Measurements from ENCODE around the gene KRT74. TPM values are rescaled to one million over a fixed set of nuclear protein-coding genes. Genes with fewer than 3 reads are reported as not detected.
A peak's percentile ranks its signal among the peaks of the same experiment; 100 is the strongest.
"Not testable (repeated sequence)": the region's sequence is repeated elsewhere in the genome, so short reads cannot be mapped to it uniquely, and the experiment has no call there.

Gene KRT74
- total RNA-seq, 1 experiment from 2014 or later, result not detected

GRCh38 chr12:52594237-52594636 lies 20.6 kb upstream of the KRT74 start:
- not testable (repeated sequence) for DNase-seq (ENCODE audit: low read depth in 1 of 2, low spot score in 2 of 2); H3K27ac ChIP-seq; H3K9me3 ChIP-seq (replicated peaks); H3K4me3 ChIP-seq; H3K36me3 ChIP-seq; H3K4me1 ChIP-seq (replicated peaks)
- peaks cover 37% of the 10 kb centered on the region for H3K27me3 ChIP-seq (replicated peaks)

GRCh38 chr12:52591521-52591920 lies 17.9 kb upstream of the KRT74 start:
- Histone ChIP-seq H3K36me3 (no peaks in the 10 kb centered on the region), H3K27ac (no peak overlapping the region), H3K4me3 (no peak overlapping the region), H3K4me1 (replicated peaks) (no peaks in the 10 kb centered on the region), H3K9me3 (replicated peaks) (no peaks in the 10 kb centered on the region), H3K27me3 (replicated peaks) (peaks cover 15% of the 10 kb centered on the region)
- DNase-seq (ENCODE audit: low read depth in 1 of 2, low spot score in 2 of 2), result no peak

- no peak overlapping the region for H3K27ac ChIP-seq
- H3K27me3 ChIP-seq (replicated peaks), result peaks cover 5% of the 10 kb centered on the region
- no peaks in the 10 kb centered on the region for H3K36me3 ChIP-seq
- H3K4me1 ChIP-seq (replicated peaks), result no peaks in the 10 kb centered on the region
- H3K9me3 ChIP-seq (replicated peaks), result no peaks in the 10 kb centered on the region
- no peak overlapping the region for H3K4me3 ChIP-seq
- DNase-seq (ENCODE audit: low read depth in 1 of 2, low spot score in 2 of 2), result no peak
These were observed 16.4 kb upstream of the KRT74 start for GRCh38 chr12:52590021-52590420.

- no peaks in the 10 kb centered on the region for H3K36me3 ChIP-seq
- H3K4me1 ChIP-seq (replicated peaks), result no peaks in the 10 kb centered on the region
- H3K4me3 ChIP-seq, result no peak overlapping the region
- H3K27me3 ChIP-seq (replicated peaks), result peaks cover 5% of the 10 kb centered on the region
- H3K27ac ChIP-seq, result no peak overlapping the region
- no peak for DNase-seq (ENCODE audit: low read depth in 1 of 2, low spot score in 2 of 2)
- no peaks in the 10 kb centered on the region for H3K9me3 ChIP-seq (replicated peaks)
These were observed 13.9 kb upstream of the KRT74 start for GRCh38 chr12:52587563-52587962.

- Histone ChIP-seq H3K27ac (no peak overlapping the region), H3K27me3 (replicated peaks) (peaks cover 12% of the 10 kb centered on the region), H3K4me1 (replicated peaks) (no peaks in the 10 kb centered on the region), H3K36me3 (no peaks in the 10 kb centered on the region), H3K4me3 (no peak overlapping the region), H3K9me3 (replicated peaks) (no peaks in the 10 kb centered on the region)
- no peak for DNase-seq (ENCODE audit: low read depth in 1 of 2, low spot score in 2 of 2)
These were observed 12.3 kb upstream of the KRT74 start for GRCh38 chr12:52585946-52586345.

GRCh38 chr12:52585066-52585465 lies 11.4 kb upstream of the KRT74 start:
- H3K4me1 ChIP-seq (replicated peaks), result no peaks in the 10 kb centered on the region
- H3K27me3 ChIP-seq (replicated peaks), result peaks cover 20% of the 10 kb centered on the region
- no peaks in the 10 kb centered on the region for H3K9me3 ChIP-seq (replicated peaks)
- H3K27ac ChIP-seq, result no peak overlapping the region
- no peak overlapping the region for H3K4me3 ChIP-seq
- H3K36me3 ChIP-seq, result no peaks in the 10 kb centered on the region
- DNase-seq (ENCODE audit: low read depth in 1 of 2, low spot score in 2 of 2), result no peak

- no peaks in the 10 kb centered on the region for H3K36me3 ChIP-seq
- H3K4me3 ChIP-seq, result no peak overlapping the region
- peaks cover 17% of the 10 kb centered on the region for H3K27me3 ChIP-seq (replicated peaks)
- no peaks in the 10 kb centered on the region for H3K9me3 ChIP-seq (replicated peaks)
- no peak overlapping the region for H3K27ac ChIP-seq
- no peaks in the 10 kb centered on the region for H3K4me1 ChIP-seq (replicated peaks)
- no peak for DNase-seq (ENCODE audit: low read depth in 1 of 2, low spot score in 2 of 2)
These were observed 10.6 kb upstream of the KRT74 start for GRCh38 chr12:52584156-52584682.

GRCh38 chr12:52582971-52583456 lies 9.4 kb upstream of the KRT74 start:
- H3K9me3 ChIP-seq (replicated peaks), result no peaks in the 10 kb centered on the region
- peak in 1 of 2 experiments; percentile 51 for DNase-seq (ENCODE audit: low read depth in 1 of 2, low spot score in 2 of 2)
- H3K4me1 ChIP-seq (replicated peaks), result no peaks in the 10 kb centered on the region
- peaks cover 26% of the 10 kb centered on the region for H3K27me3 ChIP-seq (replicated peaks)
- H3K27ac ChIP-seq, result no peak overlapping the region
- no peaks in the 10 kb centered on the region for H3K36me3 ChIP-seq
- no peak overlapping the region for H3K4me3 ChIP-seq

GRCh38 chr12:52582486-52582885 lies 8.8 kb upstream of the KRT74 start:
- Histone ChIP-seq H3K36me3 (no peaks in the 10 kb centered on the region), H3K27ac (no peak overlapping the region), H3K4me3 (no peak overlapping the region), H3K9me3 (replicated peaks) (no peaks in the 10 kb centered on the region), H3K4me1 (replicated peaks) (no peaks in the 10 kb centered on the region), H3K27me3 (replicated peaks) (peaks cover 26% of the 10 kb centered on the region)
- no peak for DNase-seq (ENCODE audit: low read depth in 1 of 2, low spot score in 2 of 2)

GRCh38 chr12:52581481-52581880 lies 7.8 kb upstream of the KRT74 start:
- Histone ChIP-seq H3K36me3 (no peaks in the 10 kb centered on the region), H3K4me1 (replicated peaks) (no peaks in the 10 kb centered on the region), H3K4me3 (no peak overlapping the region), H3K9me3 (replicated peaks) (no peaks in the 10 kb centered on the region), H3K27me3 (replicated peaks) (peaks cover 31% of the 10 kb centered on the region), H3K27ac (no peak overlapping the region)
- no peak for DNase-seq (ENCODE audit: low read depth in 1 of 2, low spot score in 2 of 2)

GRCh38 chr12:52581066-52581465 lies 7.4 kb upstream of the KRT74 start:
- Histone ChIP-seq H3K4me1 (replicated peaks) (no peaks in the 10 kb centered on the region), H3K27ac (no peak overlapping the region), H3K27me3 (replicated peaks) (peaks cover 33% of the 10 kb centered on the region), H3K4me3 (no peak overlapping the region), H3K36me3 (no peaks in the 10 kb centered on the region), H3K9me3 (replicated peaks) (no peaks in the 10 kb centered on the region)
- no peak for DNase-seq (ENCODE audit: low read depth in 1 of 2, low spot score in 2 of 2)

- no peaks in the 10 kb centered on the region for H3K36me3 ChIP-seq
- H3K9me3 ChIP-seq (replicated peaks), result no peaks in the 10 kb centered on the region
- no peak overlapping the region for H3K4me3 ChIP-seq
- peaks cover 37% of the 10 kb centered on the region for H3K27me3 ChIP-seq (replicated peaks)
- H3K27ac ChIP-seq, result no peak overlapping the region
- DNase-seq (ENCODE audit: low read depth in 1 of 2, low spot score in 2 of 2), result no peak
- H3K4me1 ChIP-seq (replicated peaks), result no peaks in the 10 kb centered on the region
These were observed 6.9 kb upstream of the KRT74 start for GRCh38 chr12:52580496-52580895.

GRCh38 chr12:52579468-52580465 lies 6.1 kb upstream of the KRT74 start:
- peaks cover 37% of the 10 kb centered on the region for H3K27me3 ChIP-seq (replicated peaks)

GRCh38 chr12:52578469-52578868 lies 4.8 kb upstream of the KRT74 start:
- peaks cover 37% of the 10 kb centered on the region for H3K27me3 ChIP-seq (replicated peaks)
- no peaks in the 10 kb centered on the region for H3K4me1 ChIP-seq (replicated peaks)
- H3K27ac ChIP-seq, result no peak overlapping the region
- no peak overlapping the region for H3K4me3 ChIP-seq
- H3K36me3 ChIP-seq, result no peaks in the 10 kb centered on the region
- no peaks in the 10 kb centered on the region for H3K9me3 ChIP-seq (replicated peaks)
- DNase-seq (ENCODE audit: low read depth in 1 of 2, low spot score in 2 of 2), result no peak

More at GRCh38 chr12:52579468-52580465, 6.1 kb upstream of the KRT74 start:
- no peak overlapping the region for H3K27ac ChIP-seq
- DNase-seq (ENCODE audit: low read depth in 1 of 2, low spot score in 2 of 2), result no peak
- H3K4me1 ChIP-seq (replicated peaks), result no peaks in the 10 kb centered on the region
- H3K9me3 ChIP-seq (replicated peaks), result no peaks in the 10 kb centered on the region
- no peak overlapping the region for H3K4me3 ChIP-seq
- no peaks in the 10 kb centered on the region for H3K36me3 ChIP-seq

Data from SJSA1 (cell line).